Measurements from ENCODE around the gene SPART.

Gene SPART

GRCh38 chr13:36366031-36366430 is 19.8 kb upstream of the SPART start:
- no peak overlapping the region for H3K27ac ChIP-seq (ENCODE audit: low read depth, low read length)
- no peak overlapping the region for H3K9ac ChIP-seq (ENCODE audit: low read length)
- H3K79me2 ChIP-seq (ENCODE audit: insufficient read depth, low read length) = no peaks in the 10 kb centered on the region
- H3K9me2 ChIP-seq (replicated peaks; ENCODE audit: insufficient read depth, low read length) = no peaks in the 10 kb centered on the region
- H3F3A ChIP-seq (ENCODE audit: insufficient read depth) = no peaks in the 10 kb centered on the region
- H3K4me3 ChIP-seq (ENCODE audit: insufficient read depth, low read length, poor library complexity, severe bottlenecking) = no peak overlapping the region
- no peaks in the 10 kb centered on the region for H3K27me3 ChIP-seq (ENCODE audit: low read length)
- no peak for TF ChIP-seq EZH2phosphoT487 (conservative IDR thresholded peaks at IDR 0.05; ENCODE audit: low read length)
- TF ChIP-seq, protein P1, sequence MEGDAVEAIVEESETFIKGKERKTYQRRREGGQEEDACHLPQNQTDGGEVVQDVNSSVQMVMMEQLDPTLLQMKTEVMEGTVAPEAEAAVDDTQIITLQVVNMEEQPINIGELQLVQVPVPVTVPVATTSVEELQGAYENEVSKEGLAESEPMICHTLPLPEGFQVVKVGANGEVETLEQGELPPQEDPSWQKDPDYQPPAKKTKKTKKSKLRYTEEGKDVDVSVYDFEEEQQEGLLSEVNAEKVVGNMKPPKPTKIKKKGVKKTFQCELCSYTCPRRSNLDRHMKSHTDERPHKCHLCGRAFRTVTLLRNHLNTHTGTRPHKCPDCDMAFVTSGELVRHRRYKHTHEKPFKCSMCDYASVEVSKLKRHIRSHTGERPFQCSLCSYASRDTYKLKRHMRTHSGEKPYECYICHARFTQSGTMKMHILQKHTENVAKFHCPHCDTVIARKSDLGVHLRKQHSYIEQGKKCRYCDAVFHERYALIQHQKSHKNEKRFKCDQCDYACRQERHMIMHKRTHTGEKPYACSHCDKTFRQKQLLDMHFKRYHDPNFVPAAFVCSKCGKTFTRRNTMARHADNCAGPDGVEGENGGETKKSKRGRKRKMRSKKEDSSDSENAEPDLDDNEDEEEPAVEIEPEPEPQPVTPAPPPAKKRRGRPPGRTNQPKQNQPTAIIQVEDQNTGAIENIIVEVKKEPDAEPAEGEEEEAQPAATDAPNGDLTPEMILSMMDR (IDR thresholded peaks at IDR 0.05; ENCODE audit: insufficient read depth, low read length, poor library complexity, severe bottlenecking) = no peak
- H3K4me2 ChIP-seq (ENCODE audit: low read depth, low read length, poor library complexity, severe bottlenecking) = no peak overlapping the region
- no peaks in the 10 kb centered on the region for H4K20me1 ChIP-seq (ENCODE audit: low read depth, low read length)
- no peaks in the 10 kb centered on the region for H3K36me3 ChIP-seq (ENCODE audit: low read length)
- H2AFZ ChIP-seq (ENCODE audit: low read depth, low read length, severe bottlenecking) = no peak overlapping the region
- H3K9me3 ChIP-seq (ENCODE audit: insufficient read depth, low read length) = no peaks in the 10 kb centered on the region

DNA sequence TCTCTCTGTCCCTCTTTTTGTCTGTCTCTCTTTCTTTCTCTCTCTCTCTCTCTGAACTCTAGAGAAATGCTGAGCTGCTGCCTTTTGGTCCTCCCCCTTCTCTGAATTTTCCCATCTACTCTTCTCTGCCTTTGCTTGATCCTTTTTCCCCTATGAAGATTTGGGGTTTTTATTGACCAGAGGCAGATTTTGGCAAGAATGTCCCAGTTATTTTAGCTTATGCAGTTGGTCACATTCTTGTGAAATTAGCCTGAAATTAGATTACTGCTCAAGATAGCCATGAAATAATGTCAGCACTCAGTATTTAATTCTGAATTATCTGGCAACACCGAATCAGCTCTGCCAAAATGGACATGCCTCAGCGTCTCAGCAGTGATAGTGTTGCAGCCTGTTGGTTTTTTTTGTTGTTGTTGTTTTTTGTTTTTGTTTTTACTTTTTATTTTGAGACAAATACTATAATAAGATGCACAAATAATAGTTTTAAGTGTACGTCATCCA is 17.2 kb upstream of the SPART start:
- H3K9ac ChIP-seq (ENCODE audit: low read length) = no peak overlapping the region
- no peak overlapping the region for H3K4me2 ChIP-seq (ENCODE audit: low read depth, low read length, poor library complexity, severe bottlenecking)
- H3K9me3 ChIP-seq (ENCODE audit: insufficient read depth, low read length) = no peaks in the 10 kb centered on the region
- no peaks in the 10 kb centered on the region for H3K79me2 ChIP-seq (ENCODE audit: insufficient read depth, low read length)
- H3K27me3 ChIP-seq (ENCODE audit: low read length) = no peaks in the 10 kb centered on the region
- TF ChIP-seq EZH2phosphoT487 (conservative IDR thresholded peaks at IDR 0.05; ENCODE audit: low read length) = no peak
- TF ChIP-seq, protein P1 (IDR thresholded peaks at IDR 0.05; ENCODE audit: insufficient read depth, low read length, poor library complexity, severe bottlenecking) = no peak
- no peaks in the 10 kb centered on the region for H3K36me3 ChIP-seq (ENCODE audit: low read length)
- no peaks in the 10 kb centered on the region for H3F3A ChIP-seq (ENCODE audit: insufficient read depth)
- H3K4me3 ChIP-seq (ENCODE audit: insufficient read depth, low read length, poor library complexity, severe bottlenecking) = no peak overlapping the region
- no peak overlapping the region for H2AFZ ChIP-seq (ENCODE audit: low read depth, low read length, severe bottlenecking)
- no peaks in the 10 kb centered on the region for H4K20me1 ChIP-seq (ENCODE audit: low read depth, low read length)
- H3K27ac ChIP-seq (ENCODE audit: low read depth, low read length) = no peak overlapping the region
- no peaks in the 10 kb centered on the region for H3K9me2 ChIP-seq (replicated peaks; ENCODE audit: insufficient read depth, low read length)

DNA sequence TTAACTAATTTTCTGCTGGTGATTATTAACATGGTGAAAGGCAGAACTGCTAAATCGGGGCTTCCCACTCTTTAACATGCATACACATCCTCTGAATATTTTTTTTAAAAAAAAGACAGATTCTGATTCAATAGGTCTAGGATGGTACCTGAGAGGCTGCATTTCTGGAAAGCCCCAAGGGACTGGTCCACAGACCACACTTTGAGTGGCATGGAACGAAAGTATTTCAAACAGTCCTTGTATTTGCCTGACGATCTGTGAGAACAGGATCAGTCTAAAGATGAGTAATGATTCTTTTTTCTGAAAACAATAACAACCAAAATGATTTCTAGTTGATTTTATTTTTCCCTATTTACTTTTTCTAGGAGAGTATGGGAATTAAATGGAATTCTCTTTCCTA is 16.7 kb upstream of the SPART start:
- no peaks in the 10 kb centered on the region for H3K36me3 ChIP-seq (ENCODE audit: low read length)
- no peaks in the 10 kb centered on the region for H3F3A ChIP-seq (ENCODE audit: insufficient read depth)
- H3K79me2 ChIP-seq (ENCODE audit: insufficient read depth, low read length) = no peaks in the 10 kb centered on the region
- H4K20me1 ChIP-seq (ENCODE audit: low read depth, low read length) = no peaks in the 10 kb centered on the region
- TF ChIP-seq, protein P1 (IDR thresholded peaks at IDR 0.05; ENCODE audit: insufficient read depth, low read length, poor library complexity, severe bottlenecking) = no peak
- no peak for TF ChIP-seq EZH2phosphoT487 (conservative IDR thresholded peaks at IDR 0.05; ENCODE audit: low read length)
- no peak overlapping the region for H3K9ac ChIP-seq (ENCODE audit: low read length)
- H2AFZ ChIP-seq (ENCODE audit: low read depth, low read length, severe bottlenecking) = no peak overlapping the region
- H3K4me3 ChIP-seq (ENCODE audit: insufficient read depth, low read length, poor library complexity, severe bottlenecking) = no peak overlapping the region
- H3K9me2 ChIP-seq (replicated peaks; ENCODE audit: insufficient read depth, low read length) = no peaks in the 10 kb centered on the region
- H3K27ac ChIP-seq (ENCODE audit: low read depth, low read length) = no peak overlapping the region
- H3K9me3 ChIP-seq (ENCODE audit: insufficient read depth, low read length) = no peaks in the 10 kb centered on the region
- no peaks in the 10 kb centered on the region for H3K27me3 ChIP-seq (ENCODE audit: low read length)
- H3K4me2 ChIP-seq (ENCODE audit: low read depth, low read length, poor library complexity, severe bottlenecking) = no peak overlapping the region

All from SU-DHL-6 (cell line).